ENCODE data around the gene SCN3B. TPM values are rescaled to one million over a fixed set of nuclear protein-coding genes. Genes with fewer than 3 reads are reported as not detected.
A peak's percentile ranks its signal among the peaks of the same experiment; 100 is the strongest.

SCN3B gene
- total RNA-seq, 1 donor from 2014 or later = 4.7 TPM

GRCh38 chr11:123659311-123659710, 4.9 kb upstream of the SCN3B start:
- no peak for TF ChIP-seq CTCF (IDR thresholded peaks at IDR 0.05)
- no peaks in the 10 kb centered on the region for H3K27me3 ChIP-seq
- no peak overlapping the region for H3K4me3 ChIP-seq
- no peak overlapping the region for H3K27ac ChIP-seq
- H3K9me3 ChIP-seq = no peaks in the 10 kb centered on the region
- H3K4me1 ChIP-seq = no peaks in the 10 kb centered on the region
- intact Hi-C loops (cut with DNase I) = no loop called here
- DNase-seq (ENCODE audit: low spot score in 2 of 2) = no peak
- H3K36me3 ChIP-seq = no peaks in the 10 kb centered on the region

GRCh38 chr11:123653827-123654565, 428 bp downstream of the SCN3B start:
- Histone ChIP-seq H3K4me1 (no peaks in the 10 kb centered on the region), H3K4me3 (peak overlapping the region; percentile 49 to 59), H3K27ac (no peak overlapping the region), H3K36me3 (no peaks in the 10 kb centered on the region), H3K27me3 (no peaks in the 10 kb centered on the region), H3K9me3 (no peaks in the 10 kb centered on the region)
- no peak for TF ChIP-seq CTCF (IDR thresholded peaks at IDR 0.05)
- intact Hi-C loops (cut with DNase I) = no loop called here
- DNase-seq (ENCODE audit: low spot score in 2 of 2) = no peak

GRCh38 chr11:123653483-123653826, 969 bp downstream of the SCN3B start:
- H3K27me3 ChIP-seq = no peaks in the 10 kb centered on the region
- H3K4me3 ChIP-seq = peak overlapping the region; percentile 49 to 59
- no peaks in the 10 kb centered on the region for H3K4me1 ChIP-seq
- no peaks in the 10 kb centered on the region for H3K36me3 ChIP-seq
- TF ChIP-seq CTCF (IDR thresholded peaks at IDR 0.05) = no peak
- H3K9me3 ChIP-seq = no peaks in the 10 kb centered on the region
- no peak for DNase-seq (ENCODE audit: low spot score in 2 of 2)
- intact Hi-C loops (cut with DNase I) = no loop called here
- no peak overlapping the region for H3K27ac ChIP-seq

GRCh38 chr11:123652599-123652998, 1.8 kb downstream of the SCN3B start:
- Histone ChIP-seq H3K27ac (no peak overlapping the region), H3K4me3 (no peak overlapping the region), H3K9me3 (no peaks in the 10 kb centered on the region), H3K27me3 (no peaks in the 10 kb centered on the region), H3K4me1 (no peaks in the 10 kb centered on the region), H3K36me3 (no peaks in the 10 kb centered on the region)
- DNase-seq (ENCODE audit: low spot score in 2 of 2) = no peak
- no peak for TF ChIP-seq CTCF (IDR thresholded peaks at IDR 0.05)
- intact Hi-C loops (cut with DNase I) = no loop called here

GRCh38 chr11:123650901-123651300, 3.5 kb downstream of the SCN3B start:
- no peaks in the 10 kb centered on the region for H3K27me3 ChIP-seq

More at GRCh38 chr11:123650901-123651300, 3.5 kb downstream of the SCN3B start:
- H3K36me3 ChIP-seq = no peaks in the 10 kb centered on the region
- no peak for TF ChIP-seq CTCF (IDR thresholded peaks at IDR 0.05)
- H3K27ac ChIP-seq = no peak overlapping the region
- H3K9me3 ChIP-seq = no peaks in the 10 kb centered on the region
- H3K4me1 ChIP-seq = no peaks in the 10 kb centered on the region
- no peak for DNase-seq (ENCODE audit: low spot score in 2 of 2)
- no peak overlapping the region for H3K4me3 ChIP-seq
- intact Hi-C loops (cut with DNase I) = no loop called here
